H1 (cell line): ENCODE measurements around the gene ZNF845. TPM values are rescaled to one million over a fixed set of nuclear protein-coding genes. Genes with fewer than 3 reads are reported as not detected.

Source experiments
- CTCF ChIA-PET: fragments of 300-600 bp; sonication (Branson Sonifier 250); formaldehyde crosslinking; loops from one replicate; lab custom pipeline; 2021; ENCODE audit not compliant: partially characterized antibody; lab: Charles Lee
- POLR2A ChIA-PET: fragments of 300-600 bp; sonication (Branson Sonifier 250); formaldehyde crosslinking; loops from one replicate; lab custom pipeline; 2021; ENCODE audit warnings: inconsistent platforms; ENCODE audit not compliant: partially characterized antibody; lab: Charles Lee
- DNase-seq, 2 experiments: peaks; one replicate each; pipeline versions ENCODE4 v3.0.0 to v3.0.0-alpha.2; 2010 to 2022; ENCODE audit warnings: low spot score in 2 of 2, low read depth in 1 of 2, mixed read lengths in 1 of 2
- FAIRE-seq: peaks from 2 replicates; lab custom pipeline; 2011; peaks lifted over from hg19 to GRCh38; lab: Jason Lieb, UNC
- H2AFZ ChIP-seq: 2 replicates; pipeline ENCODE4 v1.8.1; 2012; ENCODE audit warnings: low read length, inconsistent platforms
- H2AK5ac ChIP-seq: 2 replicates; pipeline ENCODE4 v1.6.1; 2013; ENCODE audit warnings: low read depth, low read length
- H2BK120ac ChIP-seq: replicated peaks from 2 replicates; pipeline ENCODE3; 2013; ENCODE audit warnings: low read depth, low read length, inconsistent platforms
- H2BK12ac ChIP-seq: 2 replicates; pipeline ENCODE4 v1.6.1; 2013; ENCODE audit warnings: low read depth, low read length
- H2BK15ac ChIP-seq: 2 replicates; pipeline ENCODE4 v1.6.1; 2013; ENCODE audit warnings: low read length
- H2BK20ac ChIP-seq: 2 replicates; pipeline ENCODE4 v1.6.1; 2013; ENCODE audit warnings: low read length
- H2BK5ac ChIP-seq: 2 replicates; pipeline ENCODE4 v1.6.1; 2013; ENCODE audit warnings: low read depth, low read length
- H3K14ac ChIP-seq: 2 replicates; pipeline ENCODE4 v1.6.1; 2013; ENCODE audit warnings: inconsistent platforms; ENCODE audit not compliant: insufficient read length
- H3K18ac ChIP-seq: 2 replicates; pipeline ENCODE4 v1.6.1; 2013; ENCODE audit warnings: low read length; ENCODE audit errors: extremely low read depth
- H3K23ac ChIP-seq: 2 replicates; pipeline ENCODE4 v1.6.1; 2013; ENCODE audit warnings: inconsistent platforms; ENCODE audit not compliant: insufficient read length
- H3K23me2 ChIP-seq: 2 replicates; pipeline ENCODE4 v1.6.1; 2013; ENCODE audit warnings: low read depth, low read length
- H3K27ac ChIP-seq: 2 replicates; pipeline ENCODE4 v1.6.1; 2011; ENCODE audit warnings: low read depth, low read length, inconsistent platforms
- H3K27me3 ChIP-seq, 4 experiments: replicated peaks in 1 of 4; 1 replicate in 1 of 4; 2 replicates in 3 of 4; pipeline versions ENCODE4 v1.6.1 to v1.8.1; 2011 to 2013; ENCODE audit warnings: low read length in 3 of 4, mild to moderate bottlenecking in 3 of 4, inconsistent platforms in 2 of 4, mixed read lengths in 2 of 4, moderate library complexity in 1 of 4; ENCODE audit not compliant: control insufficient read depth in 3 of 4, insufficient read depth in 3 of 4; ENCODE audit errors: extremely low read depth in 1 of 4
- H3K36me3 ChIP-seq, 4 experiments: 2 replicates each; pipeline versions ENCODE4 v1.6.1 to v1.8.1; 2011 to 2013; ENCODE audit warnings: mild to moderate bottlenecking in 4 of 4, low read length in 3 of 4, moderate library complexity in 2 of 4, control low read depth in 1 of 4, inconsistent platforms in 1 of 4; ENCODE audit not compliant: insufficient read depth in 4 of 4, control insufficient read depth in 2 of 4
- H3K4ac ChIP-seq: replicated peaks from 2 replicates; pipeline ENCODE3; 2013; ENCODE audit warnings: low read length, low read depth, mixed read lengths, inconsistent platforms; ENCODE audit not compliant: insufficient read length
- H3K4me1 ChIP-seq, 4 experiments: replicated peaks in 1 of 4; 1 replicate in 1 of 4; 2 replicates in 3 of 4; pipeline versions ENCODE4 v1.6.1 to v1.8.1; 2011 to 2013; ENCODE audit warnings: low read length in 3 of 4, inconsistent platforms in 2 of 4, mixed read lengths in 1 of 4; ENCODE audit not compliant: insufficient read depth in 4 of 4, control insufficient read depth in 3 of 4
- H3K4me2 ChIP-seq, 2 experiments: 2 replicates each; pipeline versions ENCODE4 v1.6.1 to v1.8.1; 2011 to 2013; ENCODE audit warnings: low read depth in 2 of 2, low read length in 2 of 2, control low read depth in 1 of 2, inconsistent platforms in 1 of 2, mild to moderate bottlenecking in 1 of 2; ENCODE audit not compliant: insufficient read depth in 1 of 2
- H3K4me3 ChIP-seq, 4 experiments: fragments of 200-600, 300-600 bp in 1 of 4; sonication (generic), shearing (Covaris generic), sonication (Bioruptor Twin) in 1 of 4; 2 replicates each; pipeline versions ENCODE4 v1.5.1 to v1.8.1; 2011 to 2016; ENCODE audit warnings: low read length in 4 of 4, low read depth in 3 of 4, control low read depth in 2 of 4, inconsistent platforms in 2 of 4, mild to moderate bottlenecking in 2 of 4, mixed read lengths in 1 of 4, moderate library complexity in 1 of 4; ENCODE audit not compliant: insufficient read depth in 2 of 4; ENCODE audit errors: extremely low read depth in 1 of 4
- H3K56ac ChIP-seq: replicated peaks from 2 replicates; pipeline ENCODE3; 2013; ENCODE audit warnings: low read depth, mild to moderate bottlenecking, mixed read lengths, low read length, inconsistent platforms; ENCODE audit not compliant: insufficient read length
- H3K79me1 ChIP-seq: 2 replicates; pipeline ENCODE4 v1.6.1; 2013; ENCODE audit warnings: low read depth, low read length, control low read depth
- H3K79me2 ChIP-seq, 2 experiments: 2 replicates each; pipeline versions ENCODE4 v1.6.1 to v1.8.1; 2012 to 2013; ENCODE audit warnings: low read length in 2 of 2, mild to moderate bottlenecking in 2 of 2, inconsistent platforms in 1 of 2; ENCODE audit not compliant: insufficient read depth in 2 of 2, control insufficient read depth in 1 of 2
- H3K9ac ChIP-seq, 4 experiments: replicated peaks in 1 of 4; 1 replicate in 1 of 4; 2 replicates in 3 of 4; pipeline versions ENCODE4 v1.6.1 to v1.8.1; 2011 to 2013; ENCODE audit warnings: low read depth in 3 of 4, low read length in 3 of 4, control low read depth in 2 of 4, mild to moderate bottlenecking in 2 of 4, moderate library complexity in 2 of 4, inconsistent platforms in 1 of 4; ENCODE audit errors: extremely low read depth in 1 of 4
- H3K9me3 ChIP-seq, 2 experiments: 2 replicates each; pipeline versions ENCODE4 v1.6.1 to v1.8.1; 2012 to 2013; ENCODE audit warnings: mild to moderate bottlenecking in 2 of 2, moderate library complexity in 2 of 2, control low read depth in 1 of 2, inconsistent platforms in 1 of 2, low read depth in 1 of 2, low read length in 1 of 2, mixed read lengths in 1 of 2; ENCODE audit not compliant: insufficient read depth in 2 of 2
- H4K20me1 ChIP-seq, 2 experiments: replicated peaks in 1 of 2; 2 replicates each; pipeline versions ENCODE3 to v1.8.1; 2011 to 2013; ENCODE audit warnings: inconsistent platforms in 2 of 2, low read length in 2 of 2, mild to moderate bottlenecking in 1 of 2; ENCODE audit not compliant: insufficient read depth in 2 of 2, control insufficient read depth in 1 of 2
- H4K5ac ChIP-seq: 2 replicates; pipeline ENCODE4 v1.6.1; 2013; ENCODE audit warnings: low read length, low read depth, mixed read lengths, inconsistent platforms; ENCODE audit not compliant: insufficient read length
- H4K8ac ChIP-seq: 2 replicates; pipeline ENCODE4 v1.8.0; 2013; ENCODE audit warnings: mild to moderate bottlenecking, moderate library complexity, low read length, inconsistent platforms; ENCODE audit not compliant: insufficient read depth; ENCODE audit errors: extremely low read depth
- H4K91ac ChIP-seq: replicated peaks from 2 replicates; pipeline ENCODE3; 2013; ENCODE audit warnings: low read length, mixed read lengths, inconsistent platforms; ENCODE audit not compliant: insufficient read length
- FOSL1 ChIP-seq: IDR thresholded peaks from 2 replicates; pipeline ENCODE4 v1.6.1; 2011; ENCODE audit warnings: mild to moderate bottlenecking, low read depth, low read length, moderate library complexity; ENCODE audit not compliant: insufficient read depth
- HDAC2 ChIP-seq, 2 experiments: fragments of 300-600 bp in 1 of 2; sonication (generic) in 1 of 2; IDR thresholded peaks; 2 replicates each; pipeline ENCODE4 v1.6.1; 2011 to 2012; ENCODE audit warnings: low read depth in 2 of 2, low read length in 2 of 2, mild to moderate bottlenecking in 2 of 2, moderate library complexity in 2 of 2, borderline replicate concordance in 1 of 2, inconsistent platforms in 1 of 2
- HDAC6 ChIP-seq: IDR thresholded peaks from one replicate; pipeline ENCODE4 v1.7.1; 2012; ENCODE audit warnings: low read depth, mild to moderate bottlenecking, inconsistent platforms, low read length, moderate library complexity
- NANOG ChIP-seq: IDR thresholded peaks from 2 replicates; pipeline ENCODE4 v1.6.1; 2011; ENCODE audit warnings: low read length, low read depth, mild to moderate bottlenecking, inconsistent platforms; ENCODE audit not compliant: insufficient read depth, poor library complexity, severe bottlenecking
- SP2 ChIP-seq: IDR thresholded peaks from 2 replicates; pipeline ENCODE4 v1.6.1; 2012; ENCODE audit warnings: mild to moderate bottlenecking, low read length, inconsistent platforms
- SRF ChIP-seq: IDR thresholded peaks from 2 replicates; pipeline ENCODE4 v1.6.1; 2011; ENCODE audit warnings: mild to moderate bottlenecking, low read depth, low read length, moderate library complexity
- WGBS, 2 experiments: shearing (Covaris generic) in 1 of 2; methylation state at CpG; one replicate each; pipeline versions ENCODE4 v1.1.6 to v1.1.7; 2013 to 2015; ENCODE audit warnings: low lambda C conversion rate in 2 of 2, mixed read lengths in 2 of 2, inconsistent platforms in 1 of 2, low coverage in 1 of 2, missing lambda C conversion rate in 1 of 2; ENCODE audit not compliant: insufficient replicate concordance in 2 of 2, insufficient coverage in 1 of 2, insufficient read length in 1 of 2; ENCODE audit errors: extremely low coverage in 1 of 2, missing lambda C conversion rate in 1 of 2; 5-methylcytosine and 5-hydroxymethylcytosine counted together
- polyA plus RNA-seq, 7 experiments: library from polyadenylated mRNA; depleted of rRNA in 3 of 7; stranded (reverse) in 5 of 7; unstranded in 2 of 7; fragments of >200 nt in 5 of 7; fragments of 200-250 nt in 2 of 7; gene quantifications; 1 replicate in 5 of 7; 2 replicates in 1 of 7; 4 replicates in 1 of 7; pipeline versions ENCODE4 v1.2.1 to v1.2.3, GENCODE V29; 2011 to 2013; ENCODE audit warnings: missing spikeins in 2 of 7, mixed read lengths in 2 of 7
- total RNA-seq: library from RNA; stranded (reverse); fragmentation: NEBNext Ultra II Directional; extraction: Animal tissue kit (Norgen Biotek cat#: 25700); gene quantifications from 2 replicates; pipeline ENCODE4 v1.2.1, GENCODE V29; 2021

ZNF845 gene
- total and polyA plus RNA-seq, 2 of the 8 experiments (the other 6 are each of a cell fraction or from before 2014, with no cell fraction given) = 3.6 to 22.5 TPM

- POLR2A ChIA-PET = no interaction called here
- Histone ChIP-seq H2BK15ac (no peak overlapping the region), H3K36me3 (peaks cover 0 to 30% (median 12%) of the 10 kb centered on the region in 4 experiments; a peak in 5 of 8 replicates), H3K9me3 (no peaks in the 10 kb centered on the region), H3K23me2 (no peaks in the 10 kb centered on the region), H4K5ac (no peak overlapping the region), H2BK12ac (no peak overlapping the region), H3K4me3 (no peak overlapping the region), H4K91ac (no peak overlapping the region), H2BK120ac (no peak overlapping the region), H3K56ac (no peak overlapping the region), H4K8ac (no peak overlapping the region), H3K18ac (no peak overlapping the region), H2BK20ac (no peak overlapping the region), H3K4me1 (peaks cover 0 to 3% (median 1%) of the 10 kb centered on the region in 4 experiments; a peak in 4 of 7 replicates), H2AK5ac (no peak overlapping the region), H2AFZ (no peak overlapping the region), H3K9ac (no peak overlapping the region), H3K4me2 (no peak overlapping the region), H3K4ac (no peak overlapping the region), H2BK5ac (no peak overlapping the region), H3K79me1 (no peaks in the 10 kb centered on the region; the same call in 1 of the 2 replicates), H3K14ac (no peak overlapping the region), H3K27me3 (no peaks in the 10 kb centered on the region), H3K79me2 (peaks cover 0 to 33% of the 10 kb centered on the region in 2 experiments; a peak in 3 of 4 replicates), H3K23ac (no peak overlapping the region), H4K20me1 (peaks cover 0 to 5% of the 10 kb centered on the region in 2 experiments), H3K27ac (no peak overlapping the region)
- WGBS, 2 experiments = 95% methylated on average over 4 of the region's 4 CpGs; no CpG with 5 or more reads in 1 of the 2 experiments
- CTCF ChIA-PET = interaction anchor here (1.0 to 1.3 kb wide), 3 partner anchors 11 to 63 kb away, joined by 3 to 5 read pairs (median 3); no protein-coding TSS in a partner anchor
- DNase-seq = no peak
- FAIRE-seq = no peak
- no peak for TF ChIP-seq NANOG
- no peak for TF ChIP-seq HDAC6
- no peak for TF ChIP-seq HDAC2 (IDR thresholded peaks at IDR 0.05; ENCODE audit: borderline replicate concordance in 1 of 2, low read depth in 2 of 2, low read length in 2 of 2)
- no peak for TF ChIP-seq SP2
- no peak for TF ChIP-seq SRF
- no peak for TF ChIP-seq FOSL1
Measured at GRCh38 chr19:53372196-53372595, 38.6 kb downstream of the ZNF845 start.
